ENCODE data around the gene PSMB5.

Gene PSMB5

GRCh38 chr14:22995889-22996625 is 38.6 kb downstream of the PSMB5 start:
- ChIA-PET CTCF (interaction anchor here (0.7 to 7.5 kb wide), 13 partner anchors 8 to 73 kb away, joined by 3 to 133 read pairs (median 10); partner anchors contain the start of genes CDH24 and HAUS4), POLR2A (interaction anchor here (0.8 to 5.3 kb wide), 11 partner anchors 10 to 99 kb away, joined by 3 to 65 read pairs (median 10); partner anchors contain the start of genes ACIN1, AJUBA, C14orf119 and CDH24)
- no peak for DNase-seq (ENCODE audit: extremely low spot score)
- TF ChIP-seq ARNT (IDR thresholded peaks at IDR 0.05) (no peak), SP1 (IDR thresholded peaks at IDR 0.05) (no peak), BHLHE40 (IDR thresholded peaks at IDR 0.05; ENCODE audit: borderline replicate concordance) (no peak), PKNOX1 (IDR thresholded peaks at IDR 0.05) (no peak), FOXM1 (IDR thresholded peaks at IDR 0.05; ENCODE audit: borderline replicate concordance) (no peak), LEF1 (IDR thresholded peaks at IDR 0.05; ENCODE audit: borderline replicate concordance) (no peak), TARDBP (IDR thresholded peaks at IDR 0.05) (no peak), FOXA1 (IDR thresholded peaks at IDR 0.05) (no peak), ZNF384 (IDR thresholded peaks at IDR 0.05) (no peak), CTBP1 (IDR thresholded peaks at IDR 0.05; ENCODE audit: borderline replicate concordance) (no peak), SUZ12 (IDR thresholded peaks at IDR 0.05) (no peak), HDGF (IDR thresholded peaks at IDR 0.05; ENCODE audit: borderline replicate concordance) (no peak), L3MBTL2 (conservative IDR thresholded peaks at IDR 0.05) (no peak), FOXK2 (IDR thresholded peaks at IDR 0.05) (no peak), ELF4 (IDR thresholded peaks at IDR 0.05) (no peak), NFRKB (IDR thresholded peaks at IDR 0.05) (no peak)

- POLR2A ChIA-PET = interaction anchor here (0.6 to 5.3 kb wide), 14 partner anchors 9 to 100 kb away, joined by 3 to 65 read pairs (median 8); partner anchors contain the start of genes ACIN1, AJUBA, C14orf119 and CDH24
- no peak for TF ChIP-seq CTBP1 (IDR thresholded peaks at IDR 0.05; ENCODE audit: borderline replicate concordance)
- no peak for TF ChIP-seq BHLHE40 (IDR thresholded peaks at IDR 0.05; ENCODE audit: borderline replicate concordance)
- TF ChIP-seq ZNF384 (IDR thresholded peaks at IDR 0.05) = no peak
- TF ChIP-seq TARDBP (IDR thresholded peaks at IDR 0.05) = no peak
- CTCF ChIA-PET = interaction anchor here (0.5 to 7.5 kb wide), 31 partner anchors 9 to 1257 kb away, joined by 3 to 133 read pairs (median 5); partner anchors contain the start of genes AJUBA, CDH24, HAUS4 and PRMT5
- peak; percentile 50 for DNase-seq (ENCODE audit: extremely low spot score)
Observed at GRCh38 chr14:22994762-22995275, 39.9 kb downstream of the PSMB5 start.

- ChIA-PET CTCF (interaction anchor here (1.0 to 7.5 kb wide), 4 partner anchors 13 to 75 kb away, joined by 4 to 133 read pairs (median 20); partner anchors contain the start of gene CDH24), POLR2A (interaction anchor here (0.9 to 1.6 kb wide), 2 partner anchors 13 to 78 kb away, joined by 3 to 6 read pairs; no protein-coding TSS in a partner anchor)
- TF ChIP-seq PKNOX1 (IDR thresholded peaks at IDR 0.05) = no peak
- DNase-seq (ENCODE audit: extremely low spot score) = no peak
Observed at GRCh38 chr14:22993517-22993916, 41.2 kb downstream of the PSMB5 start.

GRCh38 chr14:22991852-22992251 is 42.8 kb downstream of the PSMB5 start:
- CTCF ChIA-PET = interaction anchor here (1.5 to 7.5 kb wide), 2 partner anchors 15 to 63 kb away, joined by 3 to 133 read pairs; partner anchors contain the start of gene CDH24
- POLR2A ChIA-PET = no interaction called here
- no peak for TF ChIP-seq FOXA1 (IDR thresholded peaks at IDR 0.05)
- TF ChIP-seq HDGF (IDR thresholded peaks at IDR 0.05; ENCODE audit: borderline replicate concordance) = no peak
- no peak for TF ChIP-seq ARNT (IDR thresholded peaks at IDR 0.05)
- TF ChIP-seq ZNF384 (IDR thresholded peaks at IDR 0.05) = no peak
- TF ChIP-seq SP1 (IDR thresholded peaks at IDR 0.05) = no peak
- no peak for TF ChIP-seq BHLHE40 (IDR thresholded peaks at IDR 0.05; ENCODE audit: borderline replicate concordance)
- TF ChIP-seq PKNOX1 (IDR thresholded peaks at IDR 0.05) = no peak
- TF ChIP-seq FOXK2 (IDR thresholded peaks at IDR 0.05) = no peak
- no peak for TF ChIP-seq ELF4 (IDR thresholded peaks at IDR 0.05)
- TF ChIP-seq L3MBTL2 (conservative IDR thresholded peaks at IDR 0.05) = no peak
- no peak for DNase-seq (ENCODE audit: extremely low spot score)

- CTCF ChIA-PET = interaction anchor here (0.6 to 7.0 kb wide), 21 partner anchors 8 to 464 kb away, joined by 3 to 159 read pairs (median 10); partner anchors contain the start of genes ACIN1, C14orf119, CDH24 and PRMT5
- DNase-seq (ENCODE audit: extremely low spot score) = no peak
- TF ChIP-seq LEF1 (IDR thresholded peaks at IDR 0.05; ENCODE audit: borderline replicate concordance) (no peak), ELF4 (IDR thresholded peaks at IDR 0.05) (no peak), FOXA1 (IDR thresholded peaks at IDR 0.05) (no peak), NFRKB (IDR thresholded peaks at IDR 0.05) (no peak), L3MBTL2 (conservative IDR thresholded peaks at IDR 0.05) (no peak), TARDBP (IDR thresholded peaks at IDR 0.05) (no peak), ZNF384 (IDR thresholded peaks at IDR 0.05) (no peak), HDGF (IDR thresholded peaks at IDR 0.05; ENCODE audit: borderline replicate concordance) (no peak), SP1 (IDR thresholded peaks at IDR 0.05) (no peak), PKNOX1 (IDR thresholded peaks at IDR 0.05) (no peak), ARNT (IDR thresholded peaks at IDR 0.05) (no peak), CTBP1 (IDR thresholded peaks at IDR 0.05; ENCODE audit: borderline replicate concordance) (no peak), FOXM1 (IDR thresholded peaks at IDR 0.05; ENCODE audit: borderline replicate concordance) (no peak), FOXK2 (IDR thresholded peaks at IDR 0.05) (no peak), SUZ12 (IDR thresholded peaks at IDR 0.05) (no peak), BHLHE40 (IDR thresholded peaks at IDR 0.05; ENCODE audit: borderline replicate concordance) (no peak)
- POLR2A ChIA-PET = interaction anchor here (1.6 to 6.1 kb wide), 6 partner anchors 8 to 70 kb away, joined by 3 to 56 read pairs (median 18); partner anchors contain the start of genes CDH24 and PSMB5
Observed at GRCh38 chr14:22987291-22987690, 47.4 kb downstream of the PSMB5 start.
